DND-41 (cell line): ENCODE results near the gene NKAIN2.

ENCODE experiments used
- ATAC-seq: fragments of 200-7000 bp; cut with Tn5 transposase; 3 replicates; pipeline ENCODE4 v1.9.1; 2021; ENCODE audit warnings: low read depth; ENCODE audit not compliant: insufficient read depth
- DNase-seq: peaks from one replicate; pipeline ENCODE4 v3.0.0-alpha.2; 2020
- H2AFZ ChIP-seq: 2 replicates; pipeline ENCODE4 v1.6.0; 2012; ENCODE audit warnings: low read depth, low read length
- H3K27ac ChIP-seq: 2 replicates; pipeline ENCODE4 v1.5.1; 2012; ENCODE audit warnings: low read length, inconsistent platforms
- H3K27me3 ChIP-seq: fragments of 200-600 bp; sonication (generic); 2 replicates; pipeline ENCODE4 v1.6.0; 2012; ENCODE audit warnings: low read length, mild to moderate bottlenecking, inconsistent platforms; ENCODE audit not compliant: insufficient read depth, poor library complexity
- H3K36me3 ChIP-seq: 2 replicates; pipeline ENCODE4 v1.5.1; 2012; ENCODE audit warnings: low read length, inconsistent platforms; ENCODE audit not compliant: insufficient read depth
- H3K4me1 ChIP-seq: 2 replicates; pipeline ENCODE4 v1.5.1; 2012; ENCODE audit warnings: mild to moderate bottlenecking, low read length; ENCODE audit not compliant: insufficient read depth
- H3K4me2 ChIP-seq: 2 replicates; pipeline ENCODE4 v1.6.0; 2012; ENCODE audit warnings: mild to moderate bottlenecking, moderate library complexity, low read length, inconsistent platforms; ENCODE audit not compliant: insufficient read depth
- H3K4me3 ChIP-seq, 2 experiments: fragments of 200-600 bp in 1 of 2; shearing (Covaris generic) in 1 of 2; 2 replicates each; pipeline ENCODE4 v1.5.1; 2012 to 2016; ENCODE audit warnings: inconsistent platforms in 2 of 2, low read length in 2 of 2, mild to moderate bottlenecking in 2 of 2, low read depth in 1 of 2, moderate library complexity in 1 of 2
- H3K79me2 ChIP-seq: 2 replicates; pipeline ENCODE4 v1.6.0; 2012; ENCODE audit warnings: low read length, inconsistent platforms; ENCODE audit not compliant: insufficient read depth
- H3K9ac ChIP-seq: 2 replicates; pipeline ENCODE4 v1.6.0; 2012; ENCODE audit warnings: low read depth, mild to moderate bottlenecking, inconsistent platforms, low read length, moderate library complexity
- H3K9me3 ChIP-seq: 2 replicates; pipeline ENCODE4 v1.5.1; 2012; ENCODE audit warnings: low read length, moderate library complexity, mild to moderate bottlenecking, inconsistent platforms; ENCODE audit not compliant: insufficient read depth, severe bottlenecking
- H4K20me1 ChIP-seq: 2 replicates; pipeline ENCODE4 v1.6.0; 2012; ENCODE audit warnings: low read length; ENCODE audit not compliant: insufficient read depth
- CTCF ChIP-seq: IDR thresholded peaks from 2 replicates; pipeline ENCODE4 v1.5.1; 2012; ENCODE audit warnings: borderline replicate concordance, low read length, moderate library complexity, mild to moderate bottlenecking; ENCODE audit not compliant: poor library complexity, severe bottlenecking; ENCODE audit errors: extremely low read depth
- EZH2 ChIP-seq: IDR thresholded peaks from 3 replicates; pipeline ENCODE4 v1.6.1; 2012; ENCODE audit warnings: borderline replicate concordance, low read depth, mild to moderate bottlenecking, moderate library complexity, low read length, inconsistent platforms; ENCODE audit not compliant: severe bottlenecking

NKAIN2 gene

GRCh38 chr6:124567401-124567800 is 763.7 kb downstream of the NKAIN2 start:
- no peaks in the 10 kb centered on the region for H3K36me3 ChIP-seq
- DNase-seq, result no peak
- H3K4me2 ChIP-seq, result no peak overlapping the region
- H3K9me3 ChIP-seq, result no peaks in the 10 kb centered on the region
- no peaks in the 10 kb centered on the region for H4K20me1 ChIP-seq
- H3K4me1 ChIP-seq, result no peaks in the 10 kb centered on the region
- no peak overlapping the region for H2AFZ ChIP-seq
- ATAC-seq, result no peak
- H3K9ac ChIP-seq, result no peak overlapping the region
- no peak for TF ChIP-seq EZH2
- no peak for TF ChIP-seq CTCF
- H3K79me2 ChIP-seq, result no peaks in the 10 kb centered on the region
- no peak overlapping the region for H3K27ac ChIP-seq
- no peak overlapping the region for H3K4me3 ChIP-seq
- H3K27me3 ChIP-seq, result no peaks in the 10 kb centered on the region

- ATAC-seq (no peak), DNase-seq (no peak)
- Histone ChIP-seq H3K9ac (no peak overlapping the region), H3K4me3 (no peak overlapping the region), H3K79me2 (no peaks in the 10 kb centered on the region), H3K36me3 (no peaks in the 10 kb centered on the region), H2AFZ (no peak overlapping the region), H3K4me1 (no peaks in the 10 kb centered on the region), H3K4me2 (no peak overlapping the region), H3K27me3 (no peaks in the 10 kb centered on the region), H3K9me3 (no peaks in the 10 kb centered on the region), H3K27ac (no peak overlapping the region), H4K20me1 (no peaks in the 10 kb centered on the region)
- TF ChIP-seq CTCF, result no peak
- no peak for TF ChIP-seq EZH2
Observed at GRCh38 chr6:124573953-124574352, 770.3 kb downstream of the NKAIN2 start.

- ATAC-seq, result no peak
Observed at GRCh38 chr6:124577734-124578281, 774.1 kb downstream of the NKAIN2 start.

More at GRCh38 chr6:124577734-124578281, 774.1 kb downstream of the NKAIN2 start:
- Histone ChIP-seq H3K36me3 (no peaks in the 10 kb centered on the region), H3K9me3 (no peaks in the 10 kb centered on the region), H3K4me2 (no peak overlapping the region), H3K4me3 (no peak overlapping the region), H2AFZ (no peak overlapping the region), H4K20me1 (no peaks in the 10 kb centered on the region), H3K27ac (no peak overlapping the region), H3K9ac (no peak overlapping the region), H3K4me1 (no peaks in the 10 kb centered on the region), H3K79me2 (no peaks in the 10 kb centered on the region), H3K27me3 (no peaks in the 10 kb centered on the region)
- no peak for DNase-seq
- no peak for TF ChIP-seq EZH2
- TF ChIP-seq CTCF, result no peak
